Bronchial epithelial cell (primary cell): Measurements from ENCODE around the gene NPIPB9. TPM values are rescaled to one million over a fixed set of nuclear protein-coding genes. Genes with fewer than 3 reads are reported as not detected.
"Not testable (repeated sequence)": the region's sequence is repeated elsewhere in the genome, so short reads cannot be mapped to it uniquely, and the experiment has no call there.

Source experiments
- DNase-seq: peaks from one replicate; pipeline ENCODE4 v3.0.0-alpha.2; 2010; ENCODE audit warnings: low read depth
- FAIRE-seq: peaks from 2 replicates; lab custom pipeline; 2011; peaks lifted over from hg19 to GRCh38; lab: Jason Lieb, UNC
- H3K27me3 ChIP-seq: 2 replicates; pipeline ENCODE4 v1.5.1; 2011; ENCODE audit warnings: low read length; ENCODE audit not compliant: control insufficient read depth, insufficient read depth
- H3K36me3 ChIP-seq: 2 replicates; pipeline ENCODE4 v1.5.1; 2011; ENCODE audit warnings: low read length; ENCODE audit not compliant: control insufficient read depth, insufficient read depth
- H3K4me3 ChIP-seq: 2 replicates; pipeline ENCODE4 v1.5.1; 2011; ENCODE audit warnings: mild to moderate bottlenecking, low read depth, low read length, control low read depth
- total RNA-seq: library from RNA; depleted of rRNA; stranded (reverse); fragments of >200 nt; gene quantifications from 2 replicates; pipeline ENCODE4 v1.2.1, GENCODE V29; 2014

NPIPB9 gene
- 0.77 and 1.6 TPM in 2 replicates for total RNA-seq

DNA sequence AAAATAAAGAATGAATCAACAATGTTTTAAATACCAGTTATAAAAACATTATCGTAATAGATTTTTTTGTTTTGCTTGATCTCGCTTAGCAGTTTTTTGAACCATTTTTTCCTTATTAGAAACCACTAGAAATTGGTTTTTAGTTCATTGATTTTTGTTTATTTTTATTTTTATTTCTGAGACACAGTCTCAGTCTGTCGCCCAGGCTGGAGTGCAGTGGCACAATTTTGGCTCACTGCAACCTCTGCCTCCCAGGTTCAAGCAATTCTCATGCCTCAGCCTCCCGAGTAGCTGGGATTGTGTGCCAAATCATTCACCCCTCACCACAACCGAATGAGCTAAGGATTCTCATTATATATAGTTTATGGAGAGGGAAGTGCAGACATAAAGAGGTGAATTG is at the start of gene NPIPB9:
Gene NPIPB9, plus strand, starts transcription at position 301 of the 400 bp plus-strand sequence.
- not testable (repeated sequence) for H3K36me3 ChIP-seq, FAIRE-seq, DNase-seq, H3K27me3 ChIP-seq, H3K4me3 ChIP-seq

DNA sequence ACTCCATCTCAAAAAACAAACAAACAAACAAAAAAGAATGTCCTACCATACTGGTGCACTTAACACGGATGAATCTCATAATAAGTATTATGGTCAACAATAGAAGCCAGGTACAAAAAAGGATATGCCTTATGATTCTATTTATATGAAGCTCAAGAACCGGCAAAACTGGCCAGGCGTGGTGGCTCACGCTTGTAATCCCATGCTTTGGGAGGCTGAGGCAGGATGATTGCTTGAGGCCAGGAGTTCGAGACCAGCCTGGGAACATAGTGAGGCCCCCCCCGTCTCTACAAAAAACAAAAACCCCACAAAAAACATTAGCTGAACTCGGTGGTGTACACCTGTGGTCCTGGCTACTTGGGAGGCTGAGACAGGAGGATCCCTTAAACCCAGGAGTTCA is 47.3 kb upstream of the NPIPB9 start:
- not testable (repeated sequence) for H3K27me3 ChIP-seq, H3K36me3 ChIP-seq, FAIRE-seq, DNase-seq, H3K4me3 ChIP-seq

GRCh38 chr16:28711220-28712083 is 40.1 kb upstream of the NPIPB9 start, which contains the start of gene EIF3C:
TSS of gene EIF3C (plus strand) at chr16:28711464. CDS start at chr16:28711687, 223 bp downstream.
- DNase-seq, FAIRE-seq: not testable (repeated sequence)
- H3K4me3 ChIP-seq, result peak within 1 kb of the TSS; percentile 39

DNA sequence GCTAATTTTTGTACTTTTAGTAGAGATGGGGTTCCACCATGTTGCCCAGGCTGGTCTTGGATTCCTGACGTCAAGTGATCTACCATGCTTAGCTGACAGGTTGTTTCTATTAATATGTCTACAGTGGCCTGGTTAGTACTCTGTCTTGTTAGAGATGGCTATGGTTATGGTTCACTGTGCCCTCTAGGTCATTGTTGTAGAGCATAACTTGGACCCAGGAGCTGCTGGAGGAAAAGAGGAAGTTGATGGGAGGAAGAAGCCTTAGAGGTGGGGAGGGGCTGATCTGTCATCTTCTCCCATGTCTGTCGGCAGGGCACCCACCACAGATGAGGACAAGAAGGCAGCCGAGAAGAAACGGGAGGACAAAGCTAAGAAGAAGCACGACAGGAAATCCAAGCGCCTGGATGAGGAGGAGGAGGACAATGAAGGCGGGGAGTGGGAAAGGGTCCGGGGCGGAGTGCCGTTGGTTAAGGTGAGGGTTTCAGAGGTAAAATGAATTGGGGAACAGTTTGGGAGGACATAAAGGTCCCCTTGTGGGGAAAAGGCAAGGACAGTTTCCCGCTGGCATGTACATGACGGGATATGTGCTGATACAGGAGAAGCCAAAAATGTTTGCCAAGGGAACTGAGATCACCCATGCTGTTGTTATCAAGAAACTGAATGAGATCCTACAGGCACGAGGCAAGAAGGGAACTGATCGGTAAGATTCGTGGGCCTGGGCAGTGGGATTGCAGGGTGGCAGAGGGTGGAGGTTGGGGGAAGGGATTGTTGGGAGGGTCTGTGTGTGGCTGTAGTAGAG is 28.5 kb upstream of the NPIPB9 start:
- not testable (repeated sequence) for FAIRE-seq, DNase-seq, H3K4me3 ChIP-seq, H3K27me3 ChIP-seq, H3K36me3 ChIP-seq

More at GRCh38 chr16:28711220-28712083, 40.1 kb upstream of the NPIPB9 start, which contains the start of gene EIF3C:
- H3K36me3 ChIP-seq, H3K27me3 ChIP-seq: not testable (repeated sequence)

DNA sequence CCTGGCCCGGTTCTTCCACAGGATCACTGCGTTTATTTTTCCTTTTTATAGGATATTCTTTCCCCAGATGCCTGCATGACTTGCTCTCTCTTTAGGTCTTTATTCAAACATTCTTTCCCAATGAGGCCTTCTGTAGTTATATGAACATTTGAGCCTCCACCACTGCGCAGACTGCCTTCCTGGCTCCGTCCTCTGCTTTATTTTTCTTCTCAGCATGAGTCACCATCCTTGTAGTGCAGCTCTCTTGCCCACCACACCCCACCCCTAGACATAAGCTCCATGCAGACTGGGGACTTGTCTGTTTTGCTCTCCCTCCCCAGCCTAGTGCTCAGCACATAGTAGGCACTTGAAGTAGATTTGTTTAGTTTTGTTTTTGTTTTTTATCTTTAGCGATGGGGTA is 20.3 kb upstream of the NPIPB9 start:
- FAIRE-seq, H3K36me3 ChIP-seq, H3K27me3 ChIP-seq, DNase-seq, H3K4me3 ChIP-seq: not testable (repeated sequence)

- not testable (repeated sequence) for H3K4me3 ChIP-seq, DNase-seq, H3K36me3 ChIP-seq, FAIRE-seq, H3K27me3 ChIP-seq
Measured at GRCh38 chr16:28732455-28733124, 19.0 kb upstream of the NPIPB9 start.

DNA sequence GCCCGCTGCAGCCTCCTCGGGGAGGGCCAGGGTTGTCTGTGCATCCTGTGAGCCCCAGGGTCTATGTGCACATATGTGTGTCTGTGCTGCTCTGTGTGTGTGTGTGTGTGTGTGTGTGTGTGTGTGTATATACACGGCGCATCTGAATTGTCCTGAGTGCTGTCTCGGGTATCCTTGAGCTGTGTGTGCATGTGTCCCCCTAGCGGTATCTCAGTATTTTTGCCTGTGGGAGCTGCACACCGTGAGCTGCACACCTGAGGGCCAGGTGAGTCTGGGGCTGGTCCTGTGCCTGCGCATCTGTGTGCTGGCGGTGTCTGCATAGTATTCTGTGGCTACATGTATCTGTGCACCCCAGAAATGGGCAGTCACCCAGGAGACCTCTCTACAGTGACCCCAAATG is 11.8 kb upstream of the NPIPB9 start:
- FAIRE-seq, DNase-seq: not testable (repeated sequence)

GRCh38 chr16:28740631-28741030 is 11.0 kb upstream of the NPIPB9 start:
- DNase-seq, H3K36me3 ChIP-seq, H3K4me3 ChIP-seq, H3K27me3 ChIP-seq, FAIRE-seq: not testable (repeated sequence)

More for the DNA sequence above, 11.8 kb upstream of the NPIPB9 start:
- not testable (repeated sequence) for H3K27me3 ChIP-seq, H3K36me3 ChIP-seq, H3K4me3 ChIP-seq

- not testable (repeated sequence) for H3K4me3 ChIP-seq, DNase-seq, H3K36me3 ChIP-seq, FAIRE-seq, H3K27me3 ChIP-seq
Measured at GRCh38 chr16:28741295-28741694, 10.3 kb upstream of the NPIPB9 start.

DNA sequence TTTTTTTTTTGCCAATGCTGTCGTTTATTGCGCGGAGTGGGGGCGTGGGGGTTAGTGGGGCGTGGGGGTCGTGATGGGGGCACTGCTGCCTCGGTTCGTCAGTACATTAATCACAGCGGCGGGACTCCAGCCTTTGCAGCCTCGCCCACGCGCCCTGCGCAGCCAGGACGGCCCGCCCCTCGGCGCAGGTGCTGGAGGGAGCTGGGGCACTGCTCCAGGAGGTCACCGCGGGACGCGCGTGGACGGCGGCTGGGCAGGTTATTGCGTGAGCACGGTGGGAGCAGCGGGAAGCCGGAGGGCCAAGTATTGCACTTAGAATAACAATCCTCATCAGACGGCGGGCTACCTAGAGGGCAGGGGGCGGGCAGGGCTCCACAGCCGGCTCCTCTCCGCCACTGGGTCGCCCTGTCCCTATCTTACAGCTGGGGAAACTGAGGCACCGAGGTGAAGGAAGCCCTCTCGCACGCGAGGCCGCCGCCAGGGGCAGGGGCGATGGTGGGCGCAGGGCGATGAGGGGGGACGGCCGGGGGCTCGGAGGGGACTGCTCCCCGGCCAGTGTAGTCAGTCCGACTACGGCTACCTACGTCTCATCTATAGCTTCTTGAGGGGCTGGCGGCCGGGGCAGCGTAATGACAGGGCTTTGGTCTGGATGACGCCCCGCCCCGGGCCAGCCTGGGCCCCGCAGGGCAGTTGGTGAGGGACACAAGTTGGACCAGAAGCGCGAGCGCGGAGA is 4.8 kb upstream of the NPIPB9 start:
- DNase-seq, H3K36me3 ChIP-seq, H3K27me3 ChIP-seq, H3K4me3 ChIP-seq, FAIRE-seq: not testable (repeated sequence)

GRCh38 chr16:28749997-28750465 is 1.6 kb upstream of the NPIPB9 start:
- not testable (repeated sequence) for H3K36me3 ChIP-seq, H3K4me3 ChIP-seq, FAIRE-seq, H3K27me3 ChIP-seq, DNase-seq

- not testable (repeated sequence) for H3K4me3 ChIP-seq, H3K27me3 ChIP-seq, FAIRE-seq, DNase-seq, H3K36me3 ChIP-seq
Measured at GRCh38 chr16:28750469-28751067, 1.0 kb upstream of the NPIPB9 start.

GRCh38 chr16:28781697-28782096 is 30.1 kb downstream of the NPIPB9 start:
- not testable (repeated sequence) for H3K27me3 ChIP-seq, FAIRE-seq

More at GRCh38 chr16:28781697-28782096, 30.1 kb downstream of the NPIPB9 start:
- not testable (repeated sequence) for H3K36me3 ChIP-seq, H3K4me3 ChIP-seq, DNase-seq
